ENCODE results near the gene GOLGA6L7.
"Not testable (repeated sequence)": the region's sequence is repeated elsewhere in the genome, so short reads cannot be mapped to it uniquely, and the experiment has no call there.

The GOLGA6L7 gene

GRCh38 chr15:28842210-28842609 lies 6.2 kb downstream of the GOLGA6L7 start:
- not testable (repeated sequence) for DNase-seq

- DNase-seq = not testable (repeated sequence)
These were observed 8.2 kb downstream of the GOLGA6L7 start for GRCh38 chr15:28840285-28840684.

- DNase-seq = not testable (repeated sequence)
These were observed 13.4 kb downstream of the GOLGA6L7 start for GRCh38 chr15:28834957-28835585.

- DNase-seq = peak; percentile 74
These were observed 16.4 kb downstream of the GOLGA6L7 start for GRCh38 chr15:28831897-28832587.

GRCh38 chr15:28821420-28821819 lies 27.0 kb downstream of the GOLGA6L7 start:
- DNase-seq = not testable (repeated sequence)

- not testable (repeated sequence) for DNase-seq
These were observed 28.5 kb downstream of the GOLGA6L7 start for GRCh38 chr15:28819930-28820295.

GRCh38 chr15:28819019-28819929 lies 29.2 kb downstream of the GOLGA6L7 start:
- DNase-seq = not testable (repeated sequence)

GRCh38 chr15:28818168-28818567 lies 30.3 kb downstream of the GOLGA6L7 start:
- DNase-seq = not testable (repeated sequence)

- DNase-seq = not testable (repeated sequence)
These were observed 34.4 kb downstream of the GOLGA6L7 start for GRCh38 chr15:28814059-28814458.

GRCh38 chr15:28813392-28813791 lies 35.1 kb downstream of the GOLGA6L7 start:
- not testable (repeated sequence) for DNase-seq

GRCh38 chr15:28811852-28812550 lies 36.4 kb downstream of the GOLGA6L7 start:
- not testable (repeated sequence) for DNase-seq

GRCh38 chr15:28810444-28810843 lies 38.0 kb downstream of the GOLGA6L7 start:
- DNase-seq = not testable (repeated sequence)

- DNase-seq = not testable (repeated sequence)
These were observed 40.3 kb downstream of the GOLGA6L7 start for GRCh38 chr15:28808136-28808535.

- peak; percentile 74 for DNase-seq
These were observed 48.1 kb downstream of the GOLGA6L7 start for GRCh38 chr15:28800366-28800765.

- not testable (repeated sequence) for DNase-seq
These were observed 50.2 kb downstream of the GOLGA6L7 start for GRCh38 chr15:28798234-28798633.

- not testable (repeated sequence) for DNase-seq
These were observed 54.2 kb downstream of the GOLGA6L7 start for GRCh38 chr15:28794231-28794630.
